Mucosa of descending colon (tissue), 3 donors: ENCODE results near the gene RCHY1. TPM values are rescaled to one million over a fixed set of nuclear protein-coding genes. Genes with fewer than 3 reads are reported as not detected.

Experiments
- ATAC-seq: fragments of 200-7000 bp; cut with Tn5 transposase; one replicate; pipeline ENCODE4 v1.9.1; 2020; ENCODE audit warnings: mild to moderate bottlenecking, moderate library complexity
- DNase-seq, 3 donors: peaks; one replicate each; pipeline ENCODE4 v3.0.0-alpha.2; 2020
- H3K36me3 ChIP-seq: fragments of 200-600 bp; one replicate; pipeline ENCODE4 v1.8.0; 2021; ENCODE audit warnings: low read depth, mild to moderate bottlenecking
- H3K4me1 ChIP-seq: fragments of 200-600 bp; one replicate; pipeline ENCODE4 v1.8.0; 2021; ENCODE audit warnings: low read depth, mild to moderate bottlenecking
- H3K4me3 ChIP-seq: fragments of 200-600 bp; one replicate; pipeline ENCODE4 v1.8.0; 2021; ENCODE audit warnings: mild to moderate bottlenecking
- H3K9me3 ChIP-seq: fragments of 200-600 bp; one replicate; pipeline ENCODE4 v1.8.0; 2021; ENCODE audit warnings: mild to moderate bottlenecking
- intact Hi-C, 2 donors: fragments of 100-400 bp; cut with DNase I in 1 of 2; cut with micrococcal nuclease in 1 of 2; formaldehyde crosslinking; loops; one replicate each; pipeline versions ENCODE4 v1.11.0 to v1.11.1; 2022; cut with DNase I, micrococcal nuclease
- total RNA-seq, 3 donors: library from RNA; stranded (reverse); fragmentation: NEBNext Ultra II Directional in 2 of 3; extraction: Animal tissue kit (Norgen Biotek cat#: 25700) in 2 of 3; gene quantifications; one replicate each; pipeline versions ENCODE4 v1.2.1 to v1.2.4, GENCODE V29; 2021 to 2023
- TF ChIP-seq, protein P1 (sequence below): fragments of 200-600 bp; IDR thresholded peaks from one replicate; pipeline ENCODE4 v1.8.0; 2022; ENCODE audit warnings: antibody characterized with exemption, mild to moderate bottlenecking
- donor health status: DM: no; HTN: no; CAD: no; lungs with moderate emphysema.
- donor health status: DM: no; HTN: no; CAD: no.
- donor health status: DM: no; HTN: yes; CAD: no.

Gene RCHY1
- total RNA-seq, 3 donors from 2014 or later: 30.5 to 42.2 (median 33.4) TPM

DNA sequence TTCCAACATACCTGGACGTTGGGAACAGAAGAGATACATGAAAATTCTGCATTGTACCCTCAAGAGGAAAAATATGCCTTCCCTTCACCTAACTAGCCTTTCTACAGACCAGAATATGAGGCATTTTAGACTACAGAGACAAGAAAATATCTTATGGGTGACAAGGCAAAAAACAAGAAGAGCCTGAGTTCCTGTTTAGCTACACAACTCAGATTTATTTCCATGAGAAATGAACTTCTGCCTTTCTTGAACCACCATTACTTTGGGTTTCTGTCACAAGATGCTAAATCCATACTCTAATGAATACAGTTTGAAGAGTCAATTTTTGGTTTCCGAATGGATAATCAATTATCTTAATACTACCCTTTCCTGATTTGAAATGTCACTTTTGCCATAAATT is 18.7 kb downstream of the RCHY1 start:
- intact Hi-C loops: no loop called here
- ATAC-seq: no peak
- Histone ChIP-seq H3K9me3 (no peaks in the 10 kb centered on the region), H3K4me3 (no peak overlapping the region), H3K4me1 (no peaks in the 10 kb centered on the region), H3K36me3 (peaks cover 5% of the 10 kb centered on the region)
- TF ChIP-seq, protein P1, sequence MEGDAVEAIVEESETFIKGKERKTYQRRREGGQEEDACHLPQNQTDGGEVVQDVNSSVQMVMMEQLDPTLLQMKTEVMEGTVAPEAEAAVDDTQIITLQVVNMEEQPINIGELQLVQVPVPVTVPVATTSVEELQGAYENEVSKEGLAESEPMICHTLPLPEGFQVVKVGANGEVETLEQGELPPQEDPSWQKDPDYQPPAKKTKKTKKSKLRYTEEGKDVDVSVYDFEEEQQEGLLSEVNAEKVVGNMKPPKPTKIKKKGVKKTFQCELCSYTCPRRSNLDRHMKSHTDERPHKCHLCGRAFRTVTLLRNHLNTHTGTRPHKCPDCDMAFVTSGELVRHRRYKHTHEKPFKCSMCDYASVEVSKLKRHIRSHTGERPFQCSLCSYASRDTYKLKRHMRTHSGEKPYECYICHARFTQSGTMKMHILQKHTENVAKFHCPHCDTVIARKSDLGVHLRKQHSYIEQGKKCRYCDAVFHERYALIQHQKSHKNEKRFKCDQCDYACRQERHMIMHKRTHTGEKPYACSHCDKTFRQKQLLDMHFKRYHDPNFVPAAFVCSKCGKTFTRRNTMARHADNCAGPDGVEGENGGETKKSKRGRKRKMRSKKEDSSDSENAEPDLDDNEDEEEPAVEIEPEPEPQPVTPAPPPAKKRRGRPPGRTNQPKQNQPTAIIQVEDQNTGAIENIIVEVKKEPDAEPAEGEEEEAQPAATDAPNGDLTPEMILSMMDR: no peak
- DNase-seq: no peak

DNA sequence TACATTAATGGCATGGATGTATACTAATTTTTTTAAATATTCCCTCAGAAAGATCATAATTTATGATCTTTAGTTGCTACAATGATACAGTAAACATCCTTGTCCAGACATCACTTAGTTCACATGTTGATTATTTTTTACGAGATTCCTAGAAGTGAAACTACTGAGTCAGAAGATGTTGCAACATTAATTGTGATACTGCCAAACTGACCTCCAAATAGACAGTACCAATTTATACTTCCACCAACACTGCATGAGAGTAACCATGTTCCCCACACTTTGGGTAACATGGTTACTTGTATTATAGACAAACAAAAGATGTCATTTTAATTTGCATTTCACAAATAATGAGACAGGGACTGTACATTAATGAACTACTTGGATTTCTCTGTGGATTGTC is 19.6 kb downstream of the RCHY1 start:
- H3K4me1 ChIP-seq: no peaks in the 10 kb centered on the region
- H3K36me3 ChIP-seq: peaks cover 5% of the 10 kb centered on the region
- intact Hi-C loops: no loop called here
- peak; percentile 54 for ATAC-seq
- no peak for DNase-seq
- no peak overlapping the region for H3K4me3 ChIP-seq
- TF ChIP-seq, protein P1: no peak
- no peaks in the 10 kb centered on the region for H3K9me3 ChIP-seq

DNA sequence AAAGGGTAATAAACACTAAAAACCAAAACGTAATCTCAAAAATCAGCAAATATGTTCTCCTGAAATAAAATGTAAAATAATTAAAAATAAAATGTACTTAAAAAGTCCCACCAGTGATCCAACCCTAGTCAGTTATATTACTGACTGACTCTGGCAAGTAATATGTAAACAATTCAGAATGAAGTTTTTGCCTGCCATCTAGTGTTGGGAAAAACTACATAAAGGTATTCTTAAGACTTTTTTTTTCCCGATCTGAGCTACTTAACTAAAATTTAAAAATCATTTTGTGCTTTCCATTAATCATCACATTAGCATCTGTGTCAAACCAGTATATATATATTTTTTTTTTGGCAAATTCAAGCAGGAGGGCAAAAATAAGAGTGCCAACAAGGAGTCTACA is 24.0 kb downstream of the RCHY1 start:
- no peaks in the 10 kb centered on the region for H3K4me1 ChIP-seq
- no peak overlapping the region for H3K4me3 ChIP-seq
- peaks cover 5% of the 10 kb centered on the region for H3K36me3 ChIP-seq
- DNase-seq (no peak), ATAC-seq (no peak)
- TF ChIP-seq, protein P1: no peak
- no peaks in the 10 kb centered on the region for H3K9me3 ChIP-seq
- intact Hi-C loops: no loop called here

DNA sequence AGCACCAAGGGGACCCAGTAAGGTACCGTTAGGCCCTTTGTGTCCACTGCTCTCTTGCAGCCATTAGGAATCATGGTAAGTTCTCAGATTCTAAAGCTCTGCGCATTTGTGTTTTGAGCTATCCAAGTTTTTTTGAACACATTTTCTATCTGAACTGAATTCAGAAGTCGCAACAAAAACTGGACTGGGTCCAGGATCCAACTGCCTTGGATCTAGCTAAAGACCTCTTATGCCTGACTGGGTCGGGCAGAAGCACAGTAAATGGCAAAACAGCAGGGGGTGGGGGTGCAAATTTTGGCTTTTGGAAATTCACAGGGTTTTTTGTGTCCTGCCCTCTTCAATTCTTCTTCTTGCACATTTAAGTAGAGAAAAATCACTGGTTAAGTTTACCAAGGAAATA is 30.0 kb downstream of the RCHY1 start:
- H3K36me3 ChIP-seq: no peaks in the 10 kb centered on the region
- TF ChIP-seq, protein P1: no peak
- no peaks in the 10 kb centered on the region for H3K9me3 ChIP-seq
- ATAC-seq (no peak), DNase-seq (no peak)
- no peak overlapping the region for H3K4me3 ChIP-seq
- intact Hi-C loops: no loop called here
- H3K4me1 ChIP-seq: no peaks in the 10 kb centered on the region

DNA sequence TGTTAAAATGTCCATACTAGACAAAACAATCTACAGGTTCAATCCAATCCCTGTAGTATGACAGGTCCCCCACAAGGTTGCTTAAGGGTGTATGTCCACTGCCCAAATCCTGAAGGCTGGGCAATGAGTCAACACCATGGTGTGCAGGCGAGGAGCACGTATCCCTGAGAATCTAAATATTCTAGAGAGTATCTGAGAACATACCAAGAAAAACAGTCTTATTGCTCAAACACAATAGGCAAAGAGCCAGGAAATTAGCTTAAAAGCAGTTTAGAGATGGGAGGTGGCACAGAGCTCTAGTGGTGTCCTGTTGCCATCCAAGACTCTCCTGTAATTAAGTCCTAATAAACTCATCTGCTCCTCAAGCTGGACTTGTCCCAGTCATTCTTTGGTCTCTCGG is 37.0 kb downstream of the RCHY1 start:
- Histone ChIP-seq H3K4me3 (no peak overlapping the region), H3K9me3 (no peaks in the 10 kb centered on the region), H3K4me1 (no peaks in the 10 kb centered on the region), H3K36me3 (no peaks in the 10 kb centered on the region)
- TF ChIP-seq, protein P1: no peak
- ATAC-seq (no peak), DNase-seq (no peak)
- intact Hi-C loops: no loop called here

DNA sequence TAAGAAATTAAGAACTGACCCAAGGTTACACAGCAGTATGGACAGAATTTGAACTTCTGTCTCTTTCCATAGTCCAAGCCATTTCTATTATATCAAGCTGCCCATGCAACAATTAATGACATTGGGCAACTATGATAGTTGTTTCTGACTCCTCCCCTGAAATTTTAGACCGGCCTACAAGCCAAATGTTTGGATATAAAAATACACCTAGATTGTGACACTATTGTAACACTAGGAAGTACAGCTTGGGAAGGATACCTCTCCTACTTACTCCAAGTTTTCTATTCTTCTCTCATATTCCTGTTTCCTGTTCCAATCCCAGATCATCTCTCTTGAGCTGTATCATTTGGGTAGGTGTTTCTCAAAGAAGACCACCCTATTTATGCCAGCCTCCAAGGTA is 43.5 kb downstream of the RCHY1 start:
- TF ChIP-seq, protein P1: no peak
- intact Hi-C loops: no loop called here
- Histone ChIP-seq H3K36me3 (no peaks in the 10 kb centered on the region), H3K4me1 (no peaks in the 10 kb centered on the region), H3K9me3 (no peaks in the 10 kb centered on the region), H3K4me3 (no peak overlapping the region)
- DNase-seq: no peak
- ATAC-seq: no peak
